Bronchial epithelial cell (primary cell): Measurements from ENCODE around the gene KLHL11. TPM values are rescaled to one million over a fixed set of nuclear protein-coding genes. Genes with fewer than 3 reads are reported as not detected.

Experiments
- DNase-seq: peaks from one replicate; pipeline ENCODE4 v3.0.0-alpha.2; 2010; ENCODE audit warnings: low read depth
- FAIRE-seq: peaks from 2 replicates; lab custom pipeline; 2011; peaks lifted over from hg19 to GRCh38; lab: Jason Lieb, UNC
- H3K27me3 ChIP-seq: 2 replicates; pipeline ENCODE4 v1.5.1; 2011; ENCODE audit warnings: low read length; ENCODE audit not compliant: control insufficient read depth, insufficient read depth
- H3K36me3 ChIP-seq: 2 replicates; pipeline ENCODE4 v1.5.1; 2011; ENCODE audit warnings: low read length; ENCODE audit not compliant: control insufficient read depth, insufficient read depth
- H3K4me3 ChIP-seq: 2 replicates; pipeline ENCODE4 v1.5.1; 2011; ENCODE audit warnings: mild to moderate bottlenecking, low read depth, low read length, control low read depth
- CTCF ChIP-seq: IDR thresholded peaks from 2 replicates; pipeline ENCODE4 v1.5.1; 2011; ENCODE audit warnings: mild to moderate bottlenecking, moderate library complexity, low read length, control low read depth, inconsistent platforms; ENCODE audit not compliant: insufficient read depth, severe bottlenecking
- total RNA-seq: library from RNA; depleted of rRNA; stranded (reverse); fragments of >200 nt; gene quantifications from 2 replicates; pipeline ENCODE4 v1.2.1, GENCODE V29; 2014

Gene KLHL11
- total RNA-seq, 1 donor from 2014 or later, result 33.2 TPM

- peak; percentile 85 for FAIRE-seq
- no peak for DNase-seq
- Histone ChIP-seq H3K36me3 (peaks cover 53% of the 10 kb centered on the region), H3K4me3 (no peak overlapping the region), H3K27me3 (no peaks in the 10 kb centered on the region)
- TF ChIP-seq CTCF, result no peak
Measured at GRCh38 chr17:41905172-41905571, 39.9 kb upstream of the KLHL11 start.

DNA sequence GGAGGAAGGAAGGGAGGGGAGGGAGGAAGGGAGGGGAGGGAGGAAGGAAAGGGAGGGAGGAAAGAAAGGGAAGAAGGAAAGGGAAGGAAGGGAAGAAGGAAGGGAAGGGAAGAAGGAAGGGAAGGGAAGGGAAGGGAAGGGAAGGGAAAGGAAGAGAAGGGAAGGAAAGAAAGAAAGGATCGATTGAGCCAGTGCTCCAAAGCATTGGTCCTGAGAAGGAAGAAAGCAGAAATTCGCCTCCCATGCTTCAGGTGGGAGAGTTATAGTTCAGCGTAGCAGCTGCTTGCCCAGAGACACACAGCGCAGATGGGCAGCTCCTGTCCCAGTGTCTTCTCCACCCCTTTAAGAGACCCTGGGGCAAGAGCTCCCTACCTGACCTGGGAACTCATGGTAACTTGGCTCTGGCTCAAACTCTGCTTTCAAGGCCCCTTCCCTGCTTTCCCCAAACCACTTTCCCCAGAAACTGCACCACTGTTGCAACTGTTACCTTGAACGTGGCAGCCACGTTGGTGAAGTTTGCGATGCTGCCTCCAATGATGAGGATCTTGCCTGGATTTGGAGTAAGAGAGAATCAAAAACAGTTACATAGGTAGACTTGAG is 39.1 kb upstream of the KLHL11 start:
- TF ChIP-seq CTCF, result no peak
- Histone ChIP-seq H3K4me3 (no peak overlapping the region), H3K36me3 (peaks cover 47% of the 10 kb centered on the region), H3K27me3 (no peaks in the 10 kb centered on the region)
- DNase-seq (no peak), FAIRE-seq (peak; percentile 88)

GRCh38 chr17:41901646-41902045 is 36.4 kb upstream of the KLHL11 start:
- FAIRE-seq (no peak), DNase-seq (no peak)
- H3K27me3 ChIP-seq, result no peaks in the 10 kb centered on the region
- H3K4me3 ChIP-seq, result no peak overlapping the region
- H3K36me3 ChIP-seq, result peaks cover 45% of the 10 kb centered on the region
- TF ChIP-seq CTCF, result no peak

GRCh38 chr17:41896726-41897125 is 31.5 kb upstream of the KLHL11 start:
- no peak for FAIRE-seq
- Histone ChIP-seq H3K27me3 (no peaks in the 10 kb centered on the region), H3K4me3 (no peak overlapping the region), H3K36me3 (peaks cover 50% of the 10 kb centered on the region)
- TF ChIP-seq CTCF, result no peak
- no peak for DNase-seq

DNA sequence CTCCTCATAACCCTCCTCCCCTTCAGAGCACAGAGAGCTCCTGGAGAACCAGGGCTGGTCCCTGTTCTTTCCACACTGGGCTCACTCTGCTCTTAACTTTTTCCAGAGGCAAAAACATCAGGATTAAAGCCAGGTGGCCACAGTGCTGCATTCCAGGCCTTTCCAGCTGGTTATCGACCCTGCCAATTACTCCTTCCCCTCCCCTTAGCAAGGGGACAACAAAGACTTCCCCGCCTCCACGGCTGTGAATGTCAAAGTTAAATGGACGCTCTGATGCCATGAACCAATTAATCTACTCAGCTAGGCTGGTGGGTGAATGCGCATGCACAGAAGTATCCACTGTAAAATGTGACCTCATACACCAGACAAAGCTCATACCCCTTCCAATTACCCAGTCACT is 30.4 kb upstream of the KLHL11 start:
- Histone ChIP-seq H3K4me3 (no peak overlapping the region), H3K27me3 (no peaks in the 10 kb centered on the region), H3K36me3 (peaks cover 50% of the 10 kb centered on the region)
- no peak for DNase-seq
- FAIRE-seq, result no peak
- no peak for TF ChIP-seq CTCF

GRCh38 chr17:41894791-41895331 is 29.6 kb upstream of the KLHL11 start:
- FAIRE-seq, result no peak
- no peak for TF ChIP-seq CTCF
- Histone ChIP-seq H3K4me3 (no peak overlapping the region), H3K27me3 (no peaks in the 10 kb centered on the region), H3K36me3 (peaks cover 49% of the 10 kb centered on the region)
- DNase-seq, result peak; percentile 20
